Stimulated activated CD8-positive, alpha-beta memory T cell treated with anti-CD3 and anti-CD28 coated beads, Interleukin-7, amount 100 ng/mL, for 48 hours (primary cell): Measurements from ENCODE around the gene PATL2.
"Not testable (repeated sequence)": the region's sequence is repeated elsewhere in the genome, so short reads cannot be mapped to it uniquely, and the experiment has no call there.

Experiments used
- DNase-seq, 2 donors: peaks; one replicate each; pipeline ENCODE4 v3.0.0-alpha.2; 2020; ENCODE audit warnings: low read depth in 1 of 2; ENCODE audit errors: extremely low read depth in 1 of 2

Gene PATL2

DNA sequence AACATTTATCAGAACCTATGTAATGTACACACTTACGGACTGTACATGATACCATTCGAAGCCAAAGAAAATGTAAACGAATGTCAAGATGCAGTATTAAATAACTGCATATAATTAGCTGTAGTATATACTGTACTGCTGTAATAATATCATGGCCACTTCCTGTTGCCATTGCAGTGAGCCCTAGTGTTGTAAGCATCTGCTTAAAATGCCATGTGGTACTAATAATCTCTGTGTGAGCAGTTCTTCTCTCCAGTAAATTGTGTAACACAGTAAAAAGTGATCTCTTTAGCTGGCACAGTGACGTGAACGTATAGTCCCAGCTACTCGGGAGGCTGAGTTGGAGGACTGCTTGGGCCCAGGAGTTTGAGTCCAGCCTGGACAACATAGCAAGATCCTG lies 56.3 kb downstream of the PATL2 start:
- no peak for DNase-seq

DNA sequence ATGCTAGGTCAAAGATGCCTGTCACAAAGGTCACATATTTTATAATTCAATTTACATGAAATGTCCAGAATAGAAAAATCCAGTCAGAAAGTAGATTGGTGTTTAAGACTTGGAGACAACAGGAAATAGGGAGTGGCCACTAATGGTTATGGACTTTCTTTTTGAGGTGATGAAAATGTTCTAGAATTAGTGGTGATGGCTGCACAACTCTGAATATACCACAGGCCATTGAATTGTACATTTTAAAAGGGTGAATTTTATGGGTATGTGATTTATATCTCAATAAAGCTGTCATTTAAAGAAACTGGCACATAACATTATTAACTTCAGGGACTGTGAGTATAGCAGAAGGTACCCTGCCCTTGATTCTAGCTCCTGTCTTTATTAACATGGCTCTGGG lies 63.5 kb downstream of the PATL2 start:
- no peak for DNase-seq

DNA sequence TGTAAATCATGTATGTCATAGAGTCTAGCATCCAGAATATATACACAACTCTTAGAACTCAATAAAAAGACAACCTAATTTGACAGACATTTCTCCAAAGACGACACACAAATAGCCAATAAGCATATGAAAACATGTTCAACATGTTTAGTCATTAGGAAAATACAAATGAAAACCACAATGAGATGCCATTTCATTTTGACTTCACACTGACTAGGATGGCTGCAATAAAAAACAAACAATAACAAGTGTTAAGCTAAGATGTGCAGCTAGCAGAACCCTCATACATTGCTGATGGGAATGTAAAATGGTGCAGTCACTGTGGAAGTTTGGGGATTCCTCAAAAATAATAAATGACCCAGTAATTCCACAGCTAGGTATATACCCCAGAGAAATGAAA lies 64.1 kb downstream of the PATL2 start:
- no peak for DNase-seq

DNA sequence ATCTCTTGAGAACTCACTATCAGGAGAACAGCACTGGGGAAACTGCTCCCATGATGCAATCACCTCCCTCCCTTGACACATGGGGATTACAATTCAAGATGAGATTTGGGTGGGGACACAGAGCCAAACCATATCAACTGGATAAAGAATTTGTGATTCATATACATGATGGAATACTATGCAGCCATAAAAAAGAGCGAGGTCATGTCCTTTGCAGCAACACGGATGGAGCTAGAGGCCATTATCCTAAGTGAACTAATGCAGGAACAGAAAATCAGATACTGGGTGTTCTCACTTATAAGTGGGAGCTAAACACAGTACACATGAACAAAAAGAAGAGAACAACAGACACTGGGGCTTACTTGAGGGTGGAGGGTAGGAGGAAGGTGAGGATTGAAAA lies 64.7 kb downstream of the PATL2 start:
- no peak for DNase-seq

DNA sequence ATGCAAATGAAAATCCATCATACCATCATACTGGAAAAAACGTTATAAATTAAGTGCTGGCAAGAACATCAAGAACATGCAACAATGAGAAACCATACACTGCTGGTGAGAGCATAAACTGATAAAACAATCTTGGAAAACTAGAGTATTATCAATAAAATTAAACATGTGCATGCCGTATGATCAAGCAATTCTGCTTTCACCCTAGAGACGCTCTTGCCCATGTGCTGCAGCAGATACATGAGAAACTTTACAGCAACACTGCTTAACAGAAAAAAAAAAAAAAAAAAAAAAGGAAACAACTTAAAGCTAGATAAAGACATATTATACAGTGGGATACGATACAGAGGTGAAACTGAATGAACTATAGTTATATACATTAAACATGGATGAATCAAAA lies 69.5 kb downstream of the PATL2 start:
- no peak for DNase-seq

DNA sequence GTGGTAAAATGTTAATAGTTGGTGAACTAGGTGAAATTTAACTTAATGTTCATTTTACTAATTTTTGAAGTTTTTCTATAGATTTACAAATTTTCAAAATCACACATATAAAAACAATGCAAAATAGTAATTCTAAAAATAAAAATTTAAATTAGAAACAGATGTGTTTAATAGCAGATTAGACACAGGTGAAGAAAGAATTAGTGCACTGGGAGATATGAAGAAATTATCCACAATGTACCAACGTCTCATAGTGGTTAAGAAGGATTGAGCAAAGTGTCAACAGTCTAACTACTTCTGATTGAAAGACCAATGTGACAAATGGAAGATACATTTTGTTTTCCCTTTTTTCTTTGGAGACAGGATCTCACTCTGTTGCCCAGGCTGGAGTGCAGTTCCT lies 74.1 kb downstream of the PATL2 start:
- no peak for DNase-seq

DNA sequence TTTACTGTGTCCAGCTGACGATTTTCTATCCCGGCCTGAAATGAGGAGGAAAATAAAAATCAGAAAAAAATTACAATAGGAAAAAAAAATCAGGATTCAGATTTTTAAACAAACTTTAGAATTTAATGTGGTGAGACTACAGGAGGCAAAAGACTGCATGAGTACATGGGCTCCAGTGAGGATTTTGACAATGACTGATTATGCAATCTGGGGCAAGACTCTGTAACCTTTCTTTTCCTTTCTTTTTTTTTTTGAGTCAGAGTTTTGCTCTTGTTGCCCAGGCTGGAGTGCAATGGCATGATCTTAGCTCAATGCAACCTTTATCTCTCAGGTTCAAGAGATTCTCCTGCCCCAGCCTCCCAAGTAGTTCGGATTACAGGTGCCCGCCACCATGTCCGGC lies 77.5 kb downstream of the PATL2 start:
- no peak for DNase-seq

DNA sequence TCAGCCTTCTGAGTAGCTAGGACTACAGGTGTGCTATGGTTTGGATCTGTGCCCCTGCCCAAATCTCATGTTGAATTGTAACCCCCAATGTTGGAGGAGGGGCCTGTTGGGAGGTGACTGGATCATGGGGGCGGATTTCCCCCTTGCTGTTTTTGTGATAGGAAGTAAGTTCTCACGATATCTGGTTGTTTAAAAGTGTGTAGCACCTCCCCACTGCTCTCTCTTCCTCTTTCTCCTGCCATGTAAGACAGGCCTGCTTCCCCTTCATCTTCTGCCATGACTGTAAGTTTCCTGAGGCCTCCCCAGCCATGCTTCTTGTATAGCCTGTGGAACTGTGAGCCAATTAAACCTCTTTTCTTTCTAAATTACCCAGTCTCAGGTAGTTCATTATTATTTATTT lies 85.8 kb downstream of the PATL2 start:
- DNase-seq: not testable (repeated sequence)

DNA sequence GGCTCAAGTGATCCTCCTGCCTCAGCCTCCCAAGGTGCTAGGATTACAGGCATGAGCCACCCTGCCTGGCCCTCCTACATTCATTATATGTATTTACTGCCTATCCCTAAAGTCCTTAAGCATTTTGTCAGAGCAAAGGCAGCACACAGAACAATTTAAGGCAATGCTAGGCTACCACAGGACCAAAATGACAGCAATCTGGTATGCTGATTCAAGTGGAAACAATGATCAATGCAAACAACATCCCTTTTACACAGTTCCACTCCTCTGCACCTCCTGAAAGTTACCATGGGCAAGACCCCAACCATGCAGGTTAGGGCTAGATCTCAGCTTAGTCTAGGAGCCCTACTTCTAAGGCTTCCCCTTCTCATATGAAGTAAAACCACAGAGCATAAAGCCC lies 87.9 kb downstream of the PATL2 start:
- no peak for DNase-seq

DNA sequence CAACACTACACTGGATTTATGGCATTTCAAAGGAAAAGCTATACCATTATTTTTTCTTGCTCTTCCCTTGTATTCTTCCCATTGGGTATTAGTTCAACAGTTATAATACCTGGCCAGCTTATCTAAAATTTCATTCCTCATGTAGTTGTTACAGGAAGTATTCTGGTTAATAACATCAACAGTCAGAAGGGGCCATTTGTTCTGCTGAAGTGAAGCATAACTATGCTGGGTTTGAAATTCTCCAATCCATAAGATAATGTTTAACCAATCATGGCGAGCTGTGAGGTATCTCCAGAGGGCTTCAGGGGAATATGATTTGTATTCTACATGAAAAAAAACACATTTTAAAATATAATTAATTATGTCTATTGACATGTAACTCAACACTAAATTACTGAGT lies 91.0 kb downstream of the PATL2 start:
- no peak for DNase-seq

DNA sequence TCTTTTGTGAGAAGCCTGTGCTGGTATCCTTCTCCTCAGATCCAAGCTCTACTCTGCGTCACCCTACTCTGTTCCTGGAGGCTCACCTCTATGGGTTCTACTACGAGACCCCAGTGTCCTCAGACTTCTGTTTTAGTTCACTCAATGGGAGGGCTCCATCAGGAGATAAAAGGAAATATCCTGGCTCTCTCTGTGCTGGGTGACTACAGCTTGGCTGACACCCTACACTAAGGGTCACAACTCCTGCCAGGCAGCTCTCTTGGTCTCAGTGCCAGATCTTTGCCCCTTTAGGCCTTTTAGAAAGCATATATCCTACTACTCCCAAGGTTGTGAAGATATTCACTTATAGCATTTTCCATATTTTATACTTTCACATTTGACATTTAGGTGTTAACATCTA lies 94.1 kb downstream of the PATL2 start:
- no peak for DNase-seq
